22Rv1 (cell line): ENCODE results near the gene VIPAS39.

Experiments
- CTCF ChIP-seq: fragments of 450-650 bp; IDR thresholded peaks from 2 replicates; pipeline ENCODE4 v1.5.1; 2017; ENCODE audit warnings: mild to moderate bottlenecking
- ZFX ChIP-seq: fragments of 450-650 bp; IDR thresholded peaks from 2 replicates; pipeline ENCODE4 v1.6.1; 2017; ENCODE audit warnings: antibody characterized with exemption, borderline replicate concordance

GRCh38 chr14:77498984-77499527 is 41.7 kb upstream of the VIPAS39 start:
- TF ChIP-seq ZFX, result no peak
- no peak for TF ChIP-seq CTCF
